Retina (tissue), 1 donor: ENCODE measurements around the gene MAP2K1.
A peak's percentile ranks its signal among the peaks of the same experiment; 100 is the strongest.
"Not testable (repeated sequence)": the region's sequence is repeated elsewhere in the genome, so short reads cannot be mapped to it uniquely, and the experiment has no call there.

Source experiments
- DNase-seq: peaks from one replicate; pipeline ENCODE4 v3.0.0-alpha.2; 2016

Gene MAP2K1

DNA sequence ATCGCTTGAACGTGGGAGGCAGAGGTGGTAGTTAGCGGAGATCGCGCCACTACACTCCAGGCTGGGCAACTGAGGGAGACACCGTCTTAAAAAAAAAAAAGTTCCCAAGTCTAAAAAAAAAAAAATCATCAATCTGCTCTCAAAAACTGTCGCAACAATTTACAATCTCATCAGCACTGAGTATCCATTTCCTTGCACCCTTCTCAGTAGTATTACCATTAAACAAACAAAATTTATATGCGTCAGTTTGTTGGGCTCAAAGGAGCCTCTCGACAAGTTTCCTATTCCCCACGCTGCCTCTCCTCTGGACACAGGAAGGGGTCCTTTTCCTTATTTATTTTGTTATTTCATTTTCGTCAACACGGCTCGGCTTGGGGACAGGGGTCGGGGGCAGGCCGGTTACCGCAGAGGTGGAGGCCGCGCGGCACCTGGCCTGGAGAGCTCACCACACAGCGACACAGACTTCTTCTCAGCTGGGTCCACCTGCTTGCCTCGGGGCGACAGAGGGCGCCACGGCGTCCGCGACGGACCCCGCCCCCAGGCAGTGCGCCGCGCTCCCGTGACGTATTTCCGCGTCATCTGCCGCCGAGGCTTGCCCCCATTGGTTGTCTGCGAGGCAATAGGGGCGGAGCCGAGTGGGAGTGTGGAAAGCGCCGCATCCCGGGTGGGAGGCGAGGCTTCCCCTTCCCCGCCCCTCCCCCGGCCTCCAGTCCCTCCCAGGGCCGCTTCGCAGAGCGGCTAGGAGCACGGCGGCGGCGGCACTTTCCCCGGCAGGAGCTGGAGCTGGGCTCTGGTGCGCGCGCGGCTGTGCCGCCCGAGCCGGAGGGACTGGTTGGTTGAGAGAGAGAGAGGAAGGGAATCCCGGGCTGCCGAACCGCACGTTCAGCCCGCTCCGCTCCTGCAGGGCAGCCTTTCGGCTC is at the start of gene MAP2K1:
TSS of gene MAP2K1 (plus strand) at position 709 of the 920 bp plus-strand sequence. CDS start 436 bp downstream, outside the sequence.
- DNase-seq: peak; percentile 97

DNA sequence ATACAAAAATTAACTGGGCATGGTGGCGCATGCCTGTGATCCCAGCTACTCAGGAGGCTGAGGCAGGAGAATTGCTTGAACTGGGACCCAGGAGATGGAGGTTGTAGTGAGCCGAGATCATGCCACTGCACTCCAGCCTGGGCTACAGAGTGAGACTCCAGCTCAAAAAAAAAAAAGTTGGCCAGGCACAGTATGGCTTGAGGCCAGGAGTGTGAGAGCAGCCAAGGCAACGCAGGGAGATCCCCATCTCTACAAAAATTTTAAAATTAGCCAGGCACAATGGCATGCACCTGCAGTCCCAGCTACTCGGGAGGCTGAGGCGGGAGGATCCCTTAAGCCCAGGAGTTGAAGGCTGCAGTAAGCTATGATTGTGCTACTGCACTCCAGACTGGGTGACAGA is 38.2 kb upstream of the MAP2K1 start:
- not testable (repeated sequence) for DNase-seq

DNA sequence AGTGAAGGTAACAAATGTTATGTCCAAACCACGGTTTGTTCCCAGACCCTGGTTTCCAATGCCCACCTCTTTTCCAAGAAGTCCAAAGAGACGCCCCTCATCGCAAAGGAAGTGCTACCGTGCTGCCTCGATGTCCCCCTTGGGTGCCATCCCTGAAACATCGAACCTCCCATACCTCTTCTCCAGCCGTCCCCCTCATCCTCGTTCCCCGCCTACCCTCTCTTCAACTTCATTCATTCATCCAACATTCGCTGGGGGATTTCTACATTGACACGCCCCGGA is 30.7 kb upstream of the MAP2K1 start:
- no peak for DNase-seq

DNA sequence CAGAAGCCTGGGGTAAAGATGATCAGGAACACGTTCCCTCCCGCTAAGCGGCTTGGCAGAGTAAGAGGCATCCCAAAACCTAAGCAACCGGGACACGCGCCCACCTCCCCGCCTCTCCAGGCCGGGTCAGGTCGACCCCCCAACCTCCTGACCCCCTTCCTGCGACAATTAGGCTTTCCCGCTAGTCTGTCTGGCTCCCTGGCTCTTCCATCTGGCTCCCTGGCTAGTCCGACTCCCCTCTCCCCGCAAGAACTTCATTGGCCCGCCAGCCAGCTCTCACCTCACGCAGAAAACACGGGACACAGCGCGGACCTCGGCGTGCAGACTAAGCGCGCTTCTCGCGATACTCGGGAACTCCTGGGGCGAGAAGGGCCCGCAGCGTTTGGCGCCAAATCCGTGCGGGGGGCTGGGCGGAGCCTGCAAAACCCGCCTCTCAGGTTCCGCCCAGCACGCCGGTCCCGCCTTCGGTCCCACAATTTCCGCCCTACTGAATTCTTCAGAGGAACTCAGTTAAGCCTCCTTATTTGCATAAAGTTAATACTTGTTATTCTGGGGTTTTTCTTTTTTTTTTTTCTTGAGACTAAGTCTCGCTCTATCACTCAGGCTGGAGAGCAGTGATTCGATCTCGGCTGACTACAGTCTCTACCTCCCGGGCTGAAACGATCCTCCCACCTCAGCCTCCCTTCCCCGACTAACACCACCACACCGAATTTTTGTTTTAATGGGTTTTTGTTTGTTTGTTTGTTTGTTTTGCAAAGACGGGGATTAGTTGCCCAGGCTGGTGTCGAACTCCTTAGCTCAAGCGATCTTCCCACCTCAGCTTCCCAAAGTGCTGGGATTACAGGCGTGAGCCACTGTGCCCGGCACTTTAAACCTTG is 30.1 kb upstream of the MAP2K1 start, which contains the start of gene TIPIN:
TSS of gene TIPIN (minus strand) at position 327 of the 878 bp plus-strand sequence. CDS start 3,738 bp downstream, outside the sequence.
- DNase-seq: peak; percentile 95

DNA sequence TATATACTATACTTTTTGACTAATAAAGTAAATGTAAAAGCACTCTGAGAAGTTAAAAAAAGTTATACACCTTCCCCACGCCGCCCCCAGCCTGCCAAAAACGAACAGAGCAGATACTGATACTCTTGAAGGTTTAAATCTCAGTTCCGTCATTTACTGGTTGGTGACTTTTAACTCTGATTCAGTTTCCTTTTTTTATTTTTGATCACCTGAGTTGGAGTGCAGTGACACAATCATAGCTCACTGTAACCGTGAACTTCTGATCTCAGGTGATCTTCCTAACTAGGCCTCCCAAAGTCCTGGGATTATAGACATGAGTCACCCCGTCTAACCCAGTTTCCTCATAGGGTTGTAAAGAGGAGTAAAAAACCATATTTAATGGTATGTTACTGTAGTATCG is 27.0 kb upstream of the MAP2K1 start:
- no peak for DNase-seq

DNA sequence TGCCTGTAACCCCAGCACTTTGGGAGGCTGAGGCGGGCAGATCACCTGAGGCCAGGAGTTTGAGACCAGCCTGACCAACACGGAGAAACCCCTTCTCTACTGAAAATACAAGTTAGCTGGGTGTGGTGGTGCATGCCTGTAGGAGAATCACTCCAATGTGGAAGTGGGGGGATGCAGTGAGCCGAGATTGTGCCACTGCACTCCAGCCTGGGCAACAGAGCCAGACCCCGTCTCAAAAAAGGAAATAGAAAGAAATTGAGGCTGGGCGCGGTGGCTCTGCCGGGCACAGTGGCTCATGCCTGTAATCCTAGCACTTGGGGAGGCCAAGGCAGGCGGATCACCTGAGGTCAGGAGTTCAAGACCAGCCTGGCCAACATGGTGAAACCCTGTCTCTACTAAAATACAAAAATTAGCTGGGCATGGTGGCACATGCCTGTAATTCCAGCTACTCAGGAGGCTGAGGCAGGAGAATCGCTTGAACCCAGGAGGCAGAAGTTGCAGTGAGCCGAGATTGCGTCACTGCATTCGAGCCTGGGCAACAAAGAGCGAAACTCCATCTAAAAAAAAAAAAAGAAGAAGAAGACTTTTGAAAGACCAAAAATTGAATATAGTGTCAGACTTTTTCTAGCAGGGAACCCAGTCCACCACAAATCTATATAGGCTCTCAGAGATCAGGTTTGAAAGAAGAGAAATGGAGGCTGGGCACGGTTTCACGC is 24.8 kb upstream of the MAP2K1 start:
- not testable (repeated sequence) for DNase-seq

DNA sequence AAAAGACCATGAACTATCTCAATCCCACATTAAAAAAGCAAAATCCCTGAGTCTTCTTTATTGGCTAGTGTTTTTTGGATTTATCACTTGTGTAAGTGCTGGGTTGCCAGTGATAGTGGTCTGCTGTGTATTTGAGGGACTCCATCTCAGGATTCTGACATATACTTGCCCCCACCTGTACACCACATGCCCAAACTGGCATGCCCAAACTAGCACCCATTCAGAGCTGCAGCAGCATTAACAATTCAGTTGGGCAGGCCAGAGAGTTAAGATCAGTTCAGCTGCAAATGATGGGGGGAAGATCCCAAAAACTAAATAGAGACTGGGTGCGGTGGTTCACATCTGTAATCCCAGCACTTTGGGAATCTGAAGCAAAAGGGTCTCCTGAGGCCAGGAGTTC is 23.9 kb upstream of the MAP2K1 start:
- DNase-seq: no peak

DNA sequence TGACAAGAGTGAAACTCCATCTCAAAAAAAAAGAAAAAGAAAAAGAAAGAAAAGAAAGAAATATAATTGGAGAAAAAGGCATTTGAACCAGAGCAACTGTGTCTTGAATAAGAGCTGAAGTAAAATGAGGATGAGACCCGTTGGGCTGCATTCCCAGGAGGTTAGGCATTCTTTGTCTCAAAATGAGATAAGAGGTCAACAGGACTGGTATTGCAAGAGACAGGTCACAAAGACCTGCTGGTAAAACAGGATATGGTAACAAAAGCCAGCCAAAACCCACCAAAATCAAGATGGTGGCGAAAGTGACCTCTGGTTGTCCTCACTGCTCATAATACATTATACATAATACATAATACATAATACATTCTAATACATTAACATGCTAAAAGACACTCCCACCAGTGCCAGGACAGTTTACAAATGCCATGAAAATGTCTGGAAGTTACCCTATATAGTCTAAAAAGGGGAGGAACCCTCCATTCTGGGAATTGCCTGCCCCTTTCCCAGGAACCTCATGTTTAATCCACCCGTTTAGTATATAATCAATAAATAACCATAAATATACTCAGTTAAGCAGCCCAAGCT is 21.7 kb upstream of the MAP2K1 start:
- no peak for DNase-seq

DNA sequence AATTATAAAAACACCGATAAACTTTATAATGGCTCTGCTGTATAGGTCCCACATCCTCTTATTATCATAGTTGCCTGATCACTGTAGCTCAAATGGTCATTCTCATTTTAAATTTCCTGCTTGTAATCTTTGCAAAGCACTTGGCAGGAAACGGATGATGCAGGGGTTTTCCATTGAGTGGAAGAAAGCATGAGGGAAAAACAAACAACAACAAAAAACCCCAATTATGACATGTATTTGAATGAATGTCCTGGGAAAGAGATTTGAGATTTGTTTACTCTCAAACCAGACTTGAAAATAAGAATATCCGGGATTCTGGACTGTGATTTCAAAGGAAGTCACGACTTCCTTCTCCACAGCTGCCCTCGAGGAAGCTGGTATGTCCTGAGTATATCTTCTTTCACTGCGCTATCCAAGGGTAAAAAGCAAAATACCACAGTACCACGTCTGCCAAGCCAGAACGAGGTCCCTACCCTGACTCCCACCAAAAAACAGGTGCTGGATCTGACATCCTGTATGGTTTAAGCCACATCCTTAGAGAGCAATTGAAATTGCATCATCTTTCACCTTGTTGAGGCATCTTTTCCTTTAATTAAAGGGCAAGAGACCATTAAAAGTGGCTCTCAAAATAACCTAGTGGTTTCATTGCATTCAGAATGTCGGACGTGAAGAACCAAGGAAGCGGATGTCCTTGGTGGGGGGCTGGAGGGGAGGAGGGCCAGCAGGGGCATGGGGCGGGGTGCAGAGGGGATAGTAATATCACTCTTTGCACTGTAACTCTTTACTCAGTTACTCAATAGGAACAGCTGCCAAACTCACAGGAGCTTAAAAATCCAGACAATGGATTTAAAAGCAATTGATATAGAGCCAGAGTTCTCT is 16.7 kb upstream of the MAP2K1 start:
- no peak for DNase-seq

DNA sequence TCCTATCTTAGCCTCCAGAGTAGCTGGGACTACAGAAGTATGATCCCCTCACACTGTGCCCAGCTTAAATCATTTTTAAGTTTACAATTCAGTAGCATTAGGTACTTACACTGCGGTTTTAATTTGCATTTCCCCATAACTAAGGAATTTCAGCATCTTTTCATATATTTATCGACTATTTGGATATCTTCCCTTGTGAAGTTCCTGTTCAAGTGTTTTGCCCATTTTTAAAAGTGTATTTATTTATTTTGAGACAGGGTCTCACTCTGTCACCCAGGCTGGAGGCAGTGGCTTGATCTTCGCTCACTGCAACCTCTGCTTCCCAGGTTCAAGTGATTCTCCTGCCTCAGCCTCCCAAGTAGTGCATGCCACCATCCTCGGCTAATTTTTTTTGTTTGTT is 12.5 kb upstream of the MAP2K1 start:
- DNase-seq: no peak

DNA sequence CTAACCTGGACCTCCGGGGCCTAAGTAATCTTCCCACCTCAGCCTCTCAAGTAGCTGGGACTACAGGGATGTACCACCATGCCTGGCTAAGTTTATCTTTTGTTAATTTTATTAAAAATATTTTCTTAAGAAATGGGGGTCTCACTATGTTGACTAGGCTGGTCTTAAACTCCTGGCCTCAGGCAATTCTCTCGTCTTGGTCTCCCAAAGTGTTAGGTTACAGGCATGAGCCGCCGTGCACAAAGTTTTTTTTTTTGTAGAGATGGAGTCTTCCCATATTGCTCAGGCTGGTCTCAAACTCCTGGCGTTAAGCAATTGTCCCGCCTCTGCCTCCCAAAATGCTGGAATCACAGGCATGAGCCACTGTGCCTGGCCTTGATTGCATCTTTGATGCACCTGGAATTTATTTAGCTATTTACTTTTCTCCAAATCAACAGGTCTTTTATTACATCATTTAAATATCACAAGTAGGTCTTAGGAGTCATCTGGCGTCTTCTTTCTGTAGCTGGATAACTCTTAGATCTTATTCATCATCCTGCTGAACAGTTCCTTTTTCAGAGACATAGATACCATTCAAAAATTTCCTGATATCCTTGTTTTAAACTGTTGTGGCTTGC is 7.8 kb upstream of the MAP2K1 start:
- DNase-seq: no peak

DNA sequence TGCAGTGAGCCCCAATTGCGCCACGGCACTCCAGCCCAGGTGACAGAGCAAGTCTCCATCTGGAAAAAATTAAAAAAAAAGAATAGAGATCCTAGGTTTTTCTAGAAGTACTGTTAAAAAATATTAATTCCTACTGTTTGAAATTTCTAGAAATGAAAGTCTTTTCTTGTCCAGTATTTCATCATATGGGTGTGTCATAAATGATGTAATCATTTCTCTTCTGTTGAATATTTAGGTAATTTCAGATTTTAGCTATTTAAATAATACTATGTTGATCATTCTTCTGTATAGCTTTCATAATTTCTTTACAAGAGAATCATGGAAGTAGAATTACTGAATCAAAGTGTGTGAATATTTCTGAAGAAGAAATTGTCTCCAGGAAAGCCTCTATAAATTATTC is 5.3 kb upstream of the MAP2K1 start:
- DNase-seq: not testable (repeated sequence)

DNA sequence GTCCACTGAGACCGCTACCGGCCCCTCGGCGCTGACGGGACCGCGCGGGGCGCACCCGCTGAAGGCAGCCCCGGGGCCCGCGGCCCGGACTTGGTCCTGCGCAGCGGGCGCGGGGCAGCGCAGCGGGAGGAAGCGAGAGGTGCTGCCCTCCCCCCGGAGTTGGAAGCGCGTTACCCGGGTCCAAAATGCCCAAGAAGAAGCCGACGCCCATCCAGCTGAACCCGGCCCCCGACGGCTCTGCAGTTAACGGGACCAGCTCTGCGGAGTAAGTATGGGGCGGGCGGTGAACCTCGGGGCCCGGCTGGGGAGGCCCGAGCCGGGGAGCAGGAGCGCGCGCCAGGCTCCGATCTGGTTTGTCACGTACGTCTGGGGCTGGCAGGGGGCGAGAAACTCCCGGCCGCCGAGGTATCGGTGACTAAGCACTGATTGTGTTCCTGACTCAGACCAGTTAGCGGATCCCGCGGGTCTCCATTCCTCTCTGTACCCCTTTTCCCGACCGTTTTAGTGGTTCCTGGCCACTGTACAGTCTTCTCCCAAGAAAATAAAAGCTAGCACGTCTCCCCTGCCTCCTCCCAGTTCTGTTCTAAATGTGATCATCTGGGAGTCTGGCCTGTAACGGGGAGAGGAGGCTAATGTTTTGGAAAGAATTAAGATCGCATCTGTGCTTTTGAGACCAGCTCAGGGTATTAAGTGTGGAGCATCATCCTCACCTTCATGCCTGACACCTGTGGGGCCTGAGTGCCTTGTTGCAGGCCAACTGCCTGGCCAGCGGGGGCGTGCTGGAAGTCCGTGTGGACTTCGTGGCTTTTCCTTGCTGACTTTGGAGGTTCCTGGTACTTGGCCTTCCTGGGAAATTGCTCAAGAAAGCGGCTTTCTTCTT is 691 bp downstream of the MAP2K1 start:
- peak; percentile 83 for DNase-seq

DNA sequence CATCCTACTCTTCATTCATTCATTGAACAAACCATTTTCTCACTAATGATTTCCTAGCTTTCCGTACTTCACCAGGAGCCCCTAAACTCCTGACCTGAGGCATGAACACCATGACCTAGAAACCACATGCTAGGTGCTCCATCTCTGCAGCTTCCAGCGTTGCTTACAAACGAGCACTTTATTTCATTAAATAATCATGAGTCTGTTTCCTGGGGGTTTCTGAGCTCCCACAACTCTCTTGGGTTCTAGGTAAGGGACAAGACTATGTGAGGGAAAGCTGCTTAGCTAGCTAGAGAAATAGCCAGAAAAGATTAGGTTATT is 1.3 kb downstream of the MAP2K1 start:
- no peak for DNase-seq

DNA sequence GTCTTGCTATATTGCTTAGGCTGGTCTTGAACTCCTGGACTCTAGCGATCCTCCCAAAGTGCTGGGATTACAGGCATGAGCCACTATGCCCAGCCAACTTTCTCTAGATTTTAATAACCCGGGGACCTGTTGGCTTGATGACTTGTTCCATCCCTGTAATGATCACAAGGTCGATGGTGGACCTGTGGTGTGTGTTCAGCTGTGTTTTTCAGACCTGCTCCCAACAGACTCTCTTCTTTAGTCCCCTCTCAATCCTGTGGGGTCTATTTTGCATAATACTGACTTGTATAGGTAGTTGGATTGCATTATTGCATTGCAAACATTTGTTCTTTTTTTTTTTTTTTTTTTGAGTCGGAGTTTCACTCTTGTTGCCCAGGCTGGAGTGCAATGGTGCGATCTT is 1.9 kb downstream of the MAP2K1 start:
- DNase-seq: no peak

DNA sequence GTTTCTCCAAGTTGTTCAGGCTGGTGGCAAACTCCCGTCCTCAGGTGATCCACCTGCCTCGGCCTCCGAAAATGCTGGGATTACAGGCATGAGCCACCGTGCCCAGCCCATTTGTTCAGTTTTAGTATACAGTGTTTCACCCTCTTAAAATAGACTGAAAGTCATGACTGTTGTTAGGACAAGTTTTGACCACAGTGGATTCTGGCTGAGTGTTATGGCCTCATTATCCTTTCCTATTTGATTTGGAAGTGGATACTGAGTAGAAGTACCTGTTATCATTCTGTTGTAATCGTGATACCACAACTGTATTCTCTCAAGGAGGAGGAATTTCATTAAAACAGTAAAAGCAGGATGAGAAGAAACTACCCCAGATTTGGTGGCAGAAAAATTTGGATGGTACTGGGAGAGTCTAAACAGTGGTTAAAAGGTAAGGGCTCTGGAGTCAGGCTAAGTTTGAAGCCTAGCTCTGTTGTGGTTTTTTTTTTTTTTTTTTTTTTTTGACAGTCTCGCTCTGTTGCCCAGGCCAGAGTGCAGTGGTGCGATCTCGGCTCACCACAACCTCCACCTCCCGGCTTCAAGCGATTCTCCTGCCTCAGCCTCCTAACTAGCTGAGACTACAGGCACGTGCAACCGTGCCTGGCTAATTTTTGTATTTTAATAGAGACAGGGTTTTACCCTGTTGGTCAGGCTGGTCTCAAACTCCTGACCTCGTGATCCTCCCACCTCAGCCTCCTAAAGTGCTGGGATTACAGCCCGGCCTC is 2.6 kb downstream of the MAP2K1 start:
- DNase-seq: no peak

DNA sequence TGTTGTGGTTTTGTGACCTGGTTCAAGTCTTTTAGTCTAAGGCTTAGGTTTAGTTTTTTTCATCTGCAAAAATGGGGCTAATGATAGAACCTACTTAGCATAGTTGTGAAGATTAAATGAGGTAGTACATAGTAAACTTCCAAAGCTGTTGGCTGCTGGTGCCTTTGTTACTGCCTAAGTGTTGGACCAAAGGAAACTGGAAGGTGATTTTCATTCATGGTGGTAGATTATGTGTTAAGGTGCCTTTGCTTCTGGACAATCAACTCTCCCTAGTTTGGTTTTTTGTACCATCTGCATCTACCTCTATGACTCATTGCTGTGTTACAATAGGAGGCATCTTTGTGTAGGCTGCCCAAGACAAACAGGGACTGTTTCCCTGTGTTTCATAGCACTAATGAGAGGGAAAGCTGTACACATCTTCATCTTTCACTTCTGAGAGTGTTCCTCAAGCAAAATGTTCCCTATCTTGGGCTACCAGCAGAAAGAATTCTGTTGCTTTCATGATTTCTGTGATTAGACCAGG is 3.2 kb downstream of the MAP2K1 start:
- no peak for DNase-seq

DNA sequence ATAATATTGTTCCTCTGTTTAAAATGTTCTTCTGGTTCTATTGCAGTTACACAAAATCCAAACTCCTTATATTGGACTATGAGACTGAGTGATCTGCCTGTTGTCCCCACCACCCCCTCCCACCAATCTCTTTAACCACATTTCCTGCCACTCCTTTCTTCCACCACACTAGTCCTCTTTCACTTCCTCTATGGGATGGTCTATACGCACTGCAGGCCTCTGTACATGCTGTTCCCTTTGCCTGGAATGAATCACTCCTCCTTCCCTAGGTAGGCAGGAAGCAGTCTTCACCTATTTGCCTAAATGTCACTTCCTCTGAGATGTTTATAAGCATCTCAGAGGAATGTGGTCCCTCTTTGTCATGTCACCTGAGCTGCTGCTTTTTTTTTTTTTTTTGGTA is 4.0 kb downstream of the MAP2K1 start:
- DNase-seq: no peak

DNA sequence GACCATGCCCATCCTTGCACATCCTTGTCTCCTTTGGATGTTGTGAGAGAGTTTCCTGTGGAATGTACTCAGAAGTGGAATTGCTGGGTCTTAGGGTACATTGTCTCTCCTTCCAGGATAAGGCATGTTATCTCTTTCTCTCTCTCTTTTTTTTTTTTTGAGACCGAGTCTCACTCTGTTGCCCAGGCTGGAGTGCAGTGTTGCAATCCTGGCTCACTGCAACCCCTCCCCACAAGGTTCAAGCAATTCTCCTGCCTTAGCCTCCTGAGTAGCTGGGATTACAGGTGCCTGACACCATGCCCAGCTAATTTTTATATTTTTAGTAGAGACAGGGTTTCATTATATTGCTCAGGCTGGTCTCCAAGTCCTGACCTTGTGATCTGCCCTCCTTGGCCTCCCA is 6.3 kb downstream of the MAP2K1 start:
- not testable (repeated sequence) for DNase-seq
